CD4-positive, alpha-beta T cell treated with Interleukin-21 for 1 hour (primary cell): ENCODE results near the gene PLA2G12B.
"Not testable (repeated sequence)": the region's sequence is repeated elsewhere in the genome, so short reads cannot be mapped to it uniquely, and the experiment has no call there.

Experiments
- DNase-seq: peaks from one replicate; pipeline ENCODE4 v3.0.0-alpha.2; 2020

The PLA2G12B gene

GRCh38 chr10:72932259-72933015 lies 22.2 kb downstream of the PLA2G12B start:
- no peak for DNase-seq

GRCh38 chr10:72930276-72930675 lies 24.3 kb downstream of the PLA2G12B start:
- DNase-seq: no peak

- no peak for DNase-seq
These were observed 25.8 kb downstream of the PLA2G12B start for GRCh38 chr10:72928798-72929197.

GRCh38 chr10:72927485-72927884 lies 27.1 kb downstream of the PLA2G12B start:
- DNase-seq: no peak

DNA sequence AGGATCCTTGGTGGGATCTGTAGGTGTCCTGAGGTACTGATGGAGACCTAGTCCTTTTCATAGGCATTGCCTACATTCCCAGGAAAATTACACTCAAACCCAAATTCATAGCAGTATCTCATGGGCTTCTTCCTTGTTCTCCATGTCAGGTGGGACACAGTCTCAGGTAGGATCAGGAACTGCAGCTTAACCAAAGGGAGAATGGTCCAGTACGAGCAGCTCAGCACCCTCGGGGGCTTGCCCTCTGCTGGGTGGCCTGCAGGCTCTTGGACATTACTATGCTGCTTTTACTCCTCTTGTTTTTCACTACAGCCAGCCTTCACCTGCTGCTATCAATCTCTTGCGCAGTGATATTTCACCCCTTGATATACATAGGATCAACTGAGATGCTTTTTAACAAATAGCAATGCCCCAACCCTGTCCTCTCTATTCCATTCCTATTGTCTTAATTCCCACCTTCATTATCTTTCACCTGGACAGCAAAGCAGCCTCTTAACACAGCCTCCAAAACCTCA lies 28.6 kb downstream of the PLA2G12B start:
- no peak for DNase-seq

DNA sequence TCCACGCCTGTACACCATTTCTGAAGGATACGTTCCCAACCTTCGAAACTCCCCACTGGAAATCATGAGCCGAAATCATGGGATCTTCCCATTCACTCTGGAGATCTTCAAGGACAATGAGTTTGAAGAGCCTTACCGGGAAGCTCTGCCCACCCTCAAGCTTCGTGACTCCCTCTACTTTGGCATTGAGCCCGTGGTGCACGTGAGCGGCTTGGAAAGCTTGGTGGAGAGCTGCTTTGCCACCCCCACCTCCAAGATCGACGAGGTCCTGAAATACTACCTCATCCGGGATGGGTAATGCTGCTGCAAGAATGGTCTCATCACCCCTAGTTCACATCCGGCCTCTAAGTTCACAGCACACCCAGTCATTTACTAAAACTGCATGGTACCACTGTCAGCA lies 30.3 kb downstream of the PLA2G12B start:
- DNase-seq: no peak

DNA sequence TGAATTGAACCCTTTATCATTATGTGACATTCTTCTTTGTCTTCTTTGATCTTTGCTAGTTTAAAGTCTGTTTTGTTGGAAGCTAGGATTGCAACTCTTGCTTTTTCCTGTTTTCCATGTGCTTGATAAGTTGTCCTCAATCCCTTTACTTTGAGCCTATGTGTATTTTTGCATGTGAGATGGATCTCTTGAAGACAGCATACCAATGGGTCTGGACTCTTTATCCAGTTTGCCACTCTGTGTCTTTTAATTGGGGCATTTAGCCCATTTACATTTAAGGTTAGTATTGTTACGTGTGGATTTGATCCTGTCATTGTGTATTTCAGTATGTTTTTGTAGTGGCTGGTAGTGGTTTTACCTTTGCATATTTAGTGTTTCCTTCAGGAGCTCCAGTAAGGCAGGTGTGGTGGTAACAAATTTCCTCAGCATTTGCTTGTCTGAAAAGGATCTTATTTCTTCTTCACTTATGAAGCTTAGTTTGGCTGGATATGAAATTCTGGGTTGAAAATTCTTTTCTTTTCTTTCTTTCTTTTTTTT lies 33.4 kb downstream of the PLA2G12B start:
- not testable (repeated sequence) for DNase-seq

DNA sequence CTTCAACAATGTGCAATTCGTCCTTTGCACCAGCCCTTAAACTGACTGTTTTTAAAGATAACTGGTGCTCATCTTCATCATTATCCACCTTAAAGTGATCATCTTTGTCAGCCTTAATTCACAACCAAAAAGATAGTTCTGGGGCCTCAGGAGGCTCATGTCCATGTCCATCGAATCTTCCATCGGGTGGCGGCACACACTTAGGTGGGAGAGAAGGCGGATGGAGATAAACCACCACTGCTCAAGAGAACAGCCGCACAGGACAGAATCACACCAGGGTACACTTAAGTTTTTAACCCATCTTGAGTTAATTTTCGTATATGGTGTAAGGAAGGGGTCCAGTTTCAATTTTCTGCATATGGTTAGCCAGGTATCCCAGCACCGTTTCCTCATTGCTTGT lies 36.3 kb downstream of the PLA2G12B start:
- no peak for DNase-seq

DNA sequence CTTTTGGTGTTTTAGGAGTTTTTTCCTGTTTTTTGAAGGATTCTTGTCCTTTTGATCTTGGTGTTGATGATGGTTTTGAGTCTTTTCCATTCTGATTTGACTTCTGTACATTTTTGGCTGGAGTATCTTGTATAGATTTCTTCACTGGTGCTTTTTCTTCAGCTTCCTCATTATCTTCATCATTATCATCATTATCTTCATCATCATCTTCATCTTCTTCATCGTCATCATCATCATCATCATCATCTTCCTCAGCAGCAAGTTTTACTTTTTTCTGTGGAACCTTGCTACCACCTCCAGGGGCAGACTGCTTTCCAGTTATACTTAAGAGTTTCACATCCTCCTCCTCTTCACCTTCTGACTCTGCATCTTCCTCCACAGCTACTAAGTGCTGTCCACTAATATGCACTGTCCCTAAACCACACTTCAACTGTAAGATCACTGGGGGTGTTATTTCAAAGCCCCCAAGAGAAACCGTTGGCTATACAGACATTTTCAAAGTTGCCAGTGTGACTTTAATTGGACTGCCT lies 36.7 kb downstream of the PLA2G12B start:
- not testable (repeated sequence) for DNase-seq

GRCh38 chr10:72917201-72917600 lies 37.4 kb downstream of the PLA2G12B start:
- not testable (repeated sequence) for DNase-seq

- DNase-seq: no peak
These were observed 41.3 kb downstream of the PLA2G12B start for GRCh38 chr10:72913287-72913686.

DNA sequence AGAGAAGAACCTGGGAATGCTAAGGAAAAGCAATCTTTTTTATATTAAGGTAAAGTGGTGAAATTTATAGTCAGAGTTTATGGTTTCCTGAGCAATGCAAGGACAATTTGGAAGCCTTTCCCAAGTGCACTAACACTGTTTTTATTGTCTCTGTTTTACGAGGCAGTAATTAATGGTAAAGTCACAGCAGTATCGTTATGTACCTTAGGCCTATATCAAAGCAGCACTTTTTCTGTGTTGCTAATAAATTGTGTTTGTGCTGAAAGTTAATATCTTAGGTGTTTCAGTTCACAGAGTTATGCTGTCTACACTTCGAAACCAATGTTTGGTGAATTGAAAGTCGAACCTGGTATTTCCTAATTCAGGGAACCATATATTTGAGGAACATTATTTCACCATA lies 41.9 kb downstream of the PLA2G12B start:
- DNase-seq: no peak

GRCh38 chr10:72911758-72912157 lies 42.8 kb downstream of the PLA2G12B start:
- DNase-seq: no peak

GRCh38 chr10:72910705-72911104 lies 43.9 kb downstream of the PLA2G12B start:
- DNase-seq: no peak

DNA sequence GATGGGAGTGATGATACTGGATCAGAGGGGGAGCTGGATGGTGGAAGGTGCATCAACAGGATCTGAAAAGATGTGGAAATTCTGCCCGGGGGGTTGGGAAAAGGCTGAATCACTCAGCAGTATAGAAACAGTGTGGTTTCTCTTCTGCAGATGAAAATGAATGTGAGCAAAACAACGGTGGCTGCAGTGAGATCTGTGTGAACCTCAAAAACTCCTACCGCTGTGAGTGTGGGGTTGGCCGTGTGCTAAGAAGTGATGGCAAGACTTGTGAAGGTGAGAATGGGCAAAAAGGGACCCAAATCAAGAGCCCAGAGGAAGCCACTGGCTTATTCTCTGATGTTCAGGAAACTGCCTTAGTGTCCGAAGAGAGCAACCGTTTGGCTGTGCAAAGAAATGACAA lies 48.2 kb downstream of the PLA2G12B start:
- DNase-seq: no peak

GRCh38 chr10:72904806-72905205 lies 49.8 kb downstream of the PLA2G12B start:
- no peak for DNase-seq

DNA sequence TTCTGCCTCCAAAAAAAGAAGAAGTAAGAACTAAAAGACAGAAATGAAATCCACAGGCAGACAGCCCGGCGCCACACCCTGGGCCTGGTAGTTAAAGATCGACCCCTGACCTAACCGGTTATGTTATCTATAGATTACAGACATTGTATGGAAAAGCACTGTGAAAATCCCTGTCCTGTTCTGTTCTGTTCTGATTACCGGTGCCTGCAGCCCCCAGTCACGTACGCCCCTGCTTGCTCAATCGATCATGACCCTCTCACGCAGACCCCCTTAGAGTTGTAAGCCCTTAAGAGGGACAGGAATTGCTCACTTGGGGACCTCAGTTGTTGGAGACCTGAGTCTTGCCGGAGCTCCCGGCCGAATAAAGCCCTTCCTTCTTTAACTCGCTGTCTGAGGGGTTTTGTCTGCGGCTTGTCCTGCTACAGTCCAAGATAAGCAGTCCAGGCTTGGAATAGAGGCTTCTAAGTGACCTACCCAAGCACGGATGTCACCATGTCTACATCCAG lies 50.6 kb downstream of the PLA2G12B start:
- DNase-seq: not testable (repeated sequence)

DNA sequence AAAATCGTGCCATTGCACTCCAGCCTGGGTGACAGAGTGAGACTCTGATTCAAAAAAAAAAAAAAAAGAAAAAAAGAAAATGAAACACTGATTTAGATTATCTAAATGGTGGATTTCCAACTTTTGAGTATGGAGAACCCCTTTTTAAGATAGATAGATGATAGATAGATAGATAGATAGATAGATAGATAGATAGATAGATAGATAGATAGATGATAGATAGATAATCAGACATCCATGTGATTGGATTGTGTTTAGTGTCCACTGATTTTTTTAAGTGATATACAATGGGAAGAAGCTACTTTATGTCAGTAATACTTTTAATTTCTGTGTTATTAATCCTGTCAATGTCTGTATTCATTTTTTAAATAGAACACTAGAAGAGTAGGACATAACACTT lies 55.1 kb downstream of the PLA2G12B start:
- no peak for DNase-seq

GRCh38 chr10:72898616-72899015 lies 56.0 kb downstream of the PLA2G12B start:
- no peak for DNase-seq

DNA sequence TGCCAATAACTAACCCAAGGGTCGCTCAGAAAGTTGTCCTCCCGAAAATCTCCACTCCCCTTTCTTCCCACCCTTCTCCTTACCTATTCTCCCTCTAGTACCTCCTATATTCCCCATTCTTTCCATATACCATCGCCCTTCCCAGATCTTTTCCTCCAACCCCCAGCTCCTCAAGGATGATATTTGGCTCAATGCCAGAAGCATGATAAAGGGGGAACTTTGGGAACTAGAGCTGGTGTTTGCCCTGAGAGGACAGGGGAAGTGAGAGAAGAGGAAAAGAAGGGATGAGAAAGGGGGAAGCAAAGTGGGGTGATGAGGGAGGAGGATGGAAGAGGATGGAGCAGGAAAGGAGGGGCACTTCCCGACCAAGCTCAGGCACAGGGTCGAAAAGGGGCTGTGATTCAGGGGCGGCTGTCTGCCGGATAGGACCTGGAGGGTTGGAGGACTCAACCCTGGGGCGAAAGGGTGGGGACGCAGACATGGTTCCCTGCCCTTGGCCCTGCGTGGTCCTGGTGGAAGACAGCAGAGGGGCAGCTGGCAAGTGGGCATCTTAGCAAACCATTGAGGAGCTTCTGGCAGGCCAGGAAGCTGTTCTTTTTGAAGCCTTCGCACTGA lies 59.3 kb downstream of the PLA2G12B start:
- no peak for DNase-seq

DNA sequence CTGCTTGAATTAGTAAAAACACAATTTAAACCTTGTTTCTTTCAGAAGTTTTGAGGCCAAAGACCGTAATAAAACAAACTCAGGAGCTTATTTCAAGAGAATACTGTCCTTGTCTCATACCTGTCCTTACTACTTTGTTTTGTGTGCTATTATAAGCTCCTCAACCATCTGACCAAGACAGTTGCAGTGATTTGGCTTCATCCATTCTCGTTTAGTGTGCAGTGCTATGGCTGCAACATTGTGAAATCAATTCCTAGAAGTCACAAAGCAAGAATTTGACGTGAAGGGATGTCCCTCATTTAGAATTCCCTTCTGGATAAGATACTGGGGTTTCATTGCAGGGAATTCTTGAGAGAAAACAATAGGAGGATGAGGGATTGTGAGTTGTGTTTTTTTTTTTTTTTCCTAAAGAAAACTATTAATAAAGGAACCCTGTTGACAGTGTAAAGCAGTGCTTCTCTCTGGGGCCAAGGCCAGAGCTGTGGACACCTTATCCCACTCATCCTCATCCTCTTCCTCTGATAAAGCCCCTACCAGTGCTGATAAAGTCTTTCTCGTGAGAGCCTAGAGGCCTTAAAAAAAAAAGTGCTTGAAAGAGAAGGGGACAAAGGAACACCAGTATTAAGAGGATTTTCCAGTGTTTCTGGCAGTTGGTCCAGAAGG lies 61.3 kb downstream of the PLA2G12B start, which contains the start of gene OIT3:
OIT3 (plus strand) TSS at position 604 of the 663 bp plus-strand sequence. CDS start 60 bp downstream, outside the sequence.
- no peak for DNase-seq

DNA sequence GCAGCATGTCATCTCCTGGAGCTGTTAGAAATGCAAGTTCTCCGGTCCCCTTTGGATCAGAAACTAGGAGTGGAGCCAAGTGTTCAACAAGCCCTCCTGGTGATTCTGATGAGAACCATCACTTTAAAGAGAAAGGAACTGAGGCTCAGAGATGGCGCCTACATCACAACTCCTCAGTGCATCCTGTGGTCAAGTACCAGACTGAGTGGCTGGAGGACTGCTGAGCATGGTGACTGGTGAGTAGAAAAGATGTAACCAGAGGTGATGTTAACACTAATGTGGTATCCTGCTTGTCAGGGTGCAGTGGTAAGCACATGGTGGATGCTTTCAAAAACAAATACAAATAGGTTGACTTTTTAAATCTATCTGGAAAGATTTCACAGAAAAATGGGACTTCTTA lies 64.5 kb downstream of the PLA2G12B start:
- DNase-seq: no peak

DNA sequence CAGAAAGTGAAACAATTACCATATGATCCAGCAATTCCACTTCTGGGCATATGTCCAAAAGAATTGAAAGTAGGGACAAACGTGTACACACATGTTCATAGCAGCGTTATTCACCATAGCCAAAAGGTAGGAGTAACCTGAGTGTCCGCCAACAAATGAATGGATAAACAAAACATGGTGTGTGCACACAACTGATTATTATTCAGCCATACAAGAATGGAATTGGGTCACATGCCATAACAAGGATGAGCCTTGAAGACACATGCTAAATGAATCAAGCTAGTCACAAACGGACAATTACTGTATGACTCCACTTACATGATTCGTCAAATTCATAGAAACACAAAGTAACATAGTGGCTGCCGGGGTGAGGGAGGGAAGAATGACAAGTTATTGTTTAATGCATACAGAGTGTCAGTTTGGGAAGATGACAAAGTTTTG lies 65.2 kb downstream of the PLA2G12B start:
- DNase-seq: no peak
